Natural killer cell (primary cell): ENCODE data around the gene CDH23. TPM values are rescaled to one million over a fixed set of nuclear protein-coding genes. Genes with fewer than 3 reads are reported as not detected.

Source experiments
- ATAC-seq, 3 donors: fragments of 150-1000 bp in 2 of 3; fragments of 200-7000 bp in 1 of 3; cut with Tn5 transposase; 1 replicate in 1 of 3; 2 replicates in 2 of 3; pipeline ENCODE4 v1.10.0; 2021; ENCODE audit warnings: mild to moderate bottlenecking in 2 of 3, moderate library complexity in 2 of 3
- DNase-seq, 2 donors: peaks; one replicate each; pipeline versions ENCODE4 v3.0.0 to v3.0.0-alpha.2; 2013 to 2021; ENCODE audit warnings: mixed read lengths in 1 of 2
- H3K27ac ChIP-seq: one replicate; pipeline ENCODE4 v1.5.1; 2013; ENCODE audit warnings: mild to moderate bottlenecking, low read length
- H3K27me3 ChIP-seq: one replicate; pipeline ENCODE4 v1.6.1; 2013; ENCODE audit warnings: low read length; ENCODE audit not compliant: control insufficient read depth, insufficient read depth
- H3K36me3 ChIP-seq: one replicate; pipeline ENCODE4 v1.6.1; 2013; ENCODE audit warnings: low read length; ENCODE audit not compliant: control insufficient read depth, insufficient read depth
- H3K4me1 ChIP-seq: one replicate; pipeline ENCODE4 v1.6.1; 2013; ENCODE audit warnings: low read length; ENCODE audit not compliant: control insufficient read depth, insufficient read depth
- H3K4me3 ChIP-seq: one replicate; pipeline ENCODE4 v1.5.1; 2013; ENCODE audit warnings: low read length
- H3K9me3 ChIP-seq: one replicate; pipeline ENCODE4 v1.6.1; 2013; ENCODE audit warnings: low read length; ENCODE audit not compliant: control insufficient read depth, insufficient read depth
- H3K27ac Mint-ChIP-seq, 2 donors: one replicate each; pipeline ENCODE4 v1.8.0; 2022; ENCODE audit warnings: mild to moderate bottlenecking in 2 of 2, mixed read lengths in 2 of 2, moderate library complexity in 1 of 2
- H3K27me3 Mint-ChIP-seq, 2 donors: one replicate each; pipeline ENCODE4 v1.8.0; 2022; ENCODE audit warnings: low read depth in 2 of 2, mixed read lengths in 2 of 2
- H3K36me3 Mint-ChIP-seq: one replicate; pipeline ENCODE4 v1.8.0; 2022; ENCODE audit warnings: mixed read lengths
- H3K4me1 Mint-ChIP-seq, 2 donors: one replicate each; pipeline ENCODE4 v1.8.0; 2022; ENCODE audit warnings: mixed read lengths in 2 of 2
- H3K4me3 Mint-ChIP-seq: one replicate; pipeline ENCODE4 v1.8.0; 2022; ENCODE audit warnings: mild to moderate bottlenecking, moderate library complexity, mixed read lengths
- H3K9me3 Mint-ChIP-seq, 2 donors: one replicate each; pipeline ENCODE4 v1.8.0; 2022; ENCODE audit warnings: mixed read lengths in 2 of 2
- CTCF ChIP-seq: fragments of 200-600 bp; IDR thresholded peaks from one replicate; pipeline ENCODE4 v1.8.0; 2022; ENCODE audit warnings: antibody characterized with exemption
- WGBS: methylation state at CpG from one replicate; pipeline ENCODE4 v1.1.7; 2013; ENCODE audit warnings: missing lambda C conversion rate; ENCODE audit not compliant: insufficient coverage; 5-methylcytosine and 5-hydroxymethylcytosine counted together
- intact Hi-C: fragments of 100-400 bp; cut with micrococcal nuclease; formaldehyde crosslinking; loops from one replicate; pipeline ENCODE4 v1.14.2; 2022
- total RNA-seq, 4 donors: library from RNA; stranded (reverse); fragments of 120-200 nt in 1 of 4; gene quantifications; one replicate each; pipeline versions ENCODE4 v1.2.3 to v1.2.4, GENCODE V29; 2013 to 2022

CDH23 gene
- total RNA-seq, 3 donors from 2014 or later (not counting 1 experiment from before 2014, with no cell fraction given) = 1.2 to 6.0 (median 4.3) TPM

DNA sequence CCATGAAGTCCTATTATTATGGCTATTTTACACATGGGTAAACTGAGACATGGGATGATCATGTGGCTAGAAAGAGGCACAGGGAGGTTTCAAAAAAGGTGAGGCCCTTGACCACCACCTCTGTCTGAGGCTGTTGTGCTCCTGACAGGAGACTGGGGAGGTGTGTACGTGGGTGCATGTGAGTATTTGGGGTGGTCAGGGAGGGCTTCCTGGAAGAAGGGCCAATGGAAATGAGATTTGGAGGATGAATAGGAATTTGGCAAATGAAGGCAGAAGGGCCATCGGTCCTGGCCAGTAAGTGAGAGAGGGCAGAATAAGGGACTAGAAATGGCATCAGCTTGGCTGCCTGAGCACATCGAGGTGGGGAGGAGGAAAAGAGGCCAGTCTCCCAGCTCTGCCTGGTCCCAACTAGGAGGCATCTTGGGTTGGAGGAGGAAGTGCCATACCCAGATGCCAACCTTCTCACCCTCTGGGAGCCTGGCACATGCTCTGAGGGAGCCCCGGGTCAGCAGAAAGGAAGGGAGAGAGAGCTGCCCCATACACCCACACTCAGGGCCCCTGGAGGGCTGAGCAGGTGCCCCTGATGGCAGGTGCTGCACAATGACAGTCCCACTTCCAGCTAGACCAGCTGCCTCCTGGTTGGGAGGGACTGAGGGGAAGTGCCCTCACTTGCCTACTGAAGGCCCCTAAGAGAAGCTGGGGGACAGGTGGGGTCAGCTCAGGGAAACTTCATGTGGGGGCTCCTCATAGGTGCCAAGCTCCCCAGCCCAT is 47.7 kb downstream of the CDH23 start:
- Mint-ChIP-seq H3K27ac (no peak overlapping the region), H3K4me3 (no peak overlapping the region), H3K4me1 (peaks cover 0 to 8% of the 10 kb centered on the region in 2 donors), H3K36me3 (no peaks in the 10 kb centered on the region), H3K9me3 (no peaks in the 10 kb centered on the region), H3K27me3 (peaks cover 3 to 7% of the 10 kb centered on the region in 2 donors)
- 91% methylated on average over 4 of the region's 4 CpGs for WGBS
- no peak overlapping the region for H3K4me3 ChIP-seq
- H3K4me1 ChIP-seq = peaks cover 3% of the 10 kb centered on the region
- DNase-seq = no peak
- intact Hi-C loops = no loop called here
- no peaks in the 10 kb centered on the region for H3K9me3 ChIP-seq
- H3K36me3 ChIP-seq = no peaks in the 10 kb centered on the region
- H3K27me3 ChIP-seq = no peaks in the 10 kb centered on the region
- H3K27ac ChIP-seq = no peak overlapping the region
- no peak for ATAC-seq
- TF ChIP-seq CTCF = no peak

- Mint-ChIP-seq H3K4me3 (no peak overlapping the region), H3K4me1 (peaks cover 0 to 8% of the 10 kb centered on the region in 2 donors), H3K9me3 (no peaks in the 10 kb centered on the region), H3K27ac (no peak overlapping the region), H3K36me3 (no peaks in the 10 kb centered on the region), H3K27me3 (no peaks in the 10 kb centered on the region)
- Histone ChIP-seq H3K4me3 (no peak overlapping the region), H3K9me3 (no peaks in the 10 kb centered on the region), H3K36me3 (no peaks in the 10 kb centered on the region), H3K27ac (no peak overlapping the region), H3K4me1 (peaks cover 3% of the 10 kb centered on the region), H3K27me3 (no peaks in the 10 kb centered on the region)
- TF ChIP-seq CTCF = no peak
- DNase-seq (no peak), ATAC-seq (no peak)
- WGBS = 73% methylated on average over 2 of the region's 2 CpGs
- intact Hi-C loops = no loop called here
These were observed 51.0 kb downstream of the CDH23 start for GRCh38 chr10:71447676-71448075.

DNA sequence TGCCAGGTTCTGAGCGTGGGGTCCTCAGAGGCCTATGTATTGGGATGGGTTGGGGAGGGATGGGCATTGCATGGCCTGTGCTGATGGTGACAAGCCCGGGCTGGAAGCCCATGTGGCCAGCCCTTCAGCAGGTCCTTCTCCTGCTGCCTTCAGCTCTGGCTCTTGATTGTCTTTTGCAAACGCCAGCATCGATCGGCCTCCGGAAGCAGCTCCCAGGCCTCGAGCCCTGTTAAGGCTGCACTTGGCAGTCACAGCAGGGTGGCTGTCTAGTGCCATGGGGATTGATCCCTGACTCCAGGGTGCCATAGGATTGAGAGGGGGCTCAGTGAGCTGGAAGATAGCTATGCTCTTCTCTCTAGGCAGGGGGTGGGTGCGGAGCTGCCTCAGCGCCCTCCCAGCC is 51.4 kb downstream of the CDH23 start:
- 88% methylated on average over 9 of the region's 9 CpGs for WGBS
- intact Hi-C loops = no loop called here
- Mint-ChIP-seq H3K27ac (no peak overlapping the region), H3K27me3 (no peaks in the 10 kb centered on the region), H3K4me3 (no peak overlapping the region), H3K36me3 (no peaks in the 10 kb centered on the region), H3K4me1 (peaks cover 0 to 8% of the 10 kb centered on the region in 2 donors), H3K9me3 (no peaks in the 10 kb centered on the region)
- no peaks in the 10 kb centered on the region for H3K36me3 ChIP-seq
- DNase-seq = no peak
- ATAC-seq = no peak
- H3K27me3 ChIP-seq = no peaks in the 10 kb centered on the region
- no peak overlapping the region for H3K4me3 ChIP-seq
- no peak overlapping the region for H3K27ac ChIP-seq
- H3K4me1 ChIP-seq = peaks cover 3% of the 10 kb centered on the region
- no peak for TF ChIP-seq CTCF
- H3K9me3 ChIP-seq = no peaks in the 10 kb centered on the region

- Mint-ChIP-seq H3K36me3 (no peaks in the 10 kb centered on the region), H3K4me1 (peaks cover 0 to 8% of the 10 kb centered on the region in 2 donors), H3K27ac (no peak overlapping the region), H3K27me3 (no peaks in the 10 kb centered on the region), H3K9me3 (no peaks in the 10 kb centered on the region), H3K4me3 (no peak overlapping the region)
- ATAC-seq (no peak), DNase-seq (no peak)
- 82% methylated on average over 5 of the region's 5 CpGs for WGBS
- no peaks in the 10 kb centered on the region for H3K36me3 ChIP-seq
- no peak overlapping the region for H3K4me3 ChIP-seq
- intact Hi-C loops = no loop called here
- no peak overlapping the region for H3K27ac ChIP-seq
- no peaks in the 10 kb centered on the region for H3K9me3 ChIP-seq
- peaks cover 3% of the 10 kb centered on the region for H3K4me1 ChIP-seq
- no peak for TF ChIP-seq CTCF
- no peaks in the 10 kb centered on the region for H3K27me3 ChIP-seq
These were observed 52.3 kb downstream of the CDH23 start for GRCh38 chr10:71449026-71449425.
